Measurements from ENCODE around the gene MMP25.

DNA sequence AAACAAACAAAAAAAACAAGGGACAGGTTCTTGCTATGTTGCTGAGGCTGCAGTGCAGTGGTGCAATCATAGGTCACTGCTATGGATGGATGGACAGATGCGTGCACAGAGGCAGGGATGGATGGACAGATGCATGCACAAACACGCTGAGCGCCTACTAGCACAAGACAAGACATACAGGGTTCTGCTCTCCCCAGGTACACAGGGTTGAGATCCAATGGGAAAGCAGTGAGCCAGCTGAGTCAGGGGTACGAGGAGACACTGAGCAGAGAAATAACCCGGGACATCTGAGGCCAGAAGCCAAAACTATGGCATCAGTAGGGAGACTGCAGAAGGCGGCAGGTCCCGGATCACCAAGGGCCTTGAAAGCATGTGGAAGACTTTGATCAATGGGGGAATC is 25.3 kb downstream of the MMP25 start:
- TF ChIP-seq, protein P1, sequence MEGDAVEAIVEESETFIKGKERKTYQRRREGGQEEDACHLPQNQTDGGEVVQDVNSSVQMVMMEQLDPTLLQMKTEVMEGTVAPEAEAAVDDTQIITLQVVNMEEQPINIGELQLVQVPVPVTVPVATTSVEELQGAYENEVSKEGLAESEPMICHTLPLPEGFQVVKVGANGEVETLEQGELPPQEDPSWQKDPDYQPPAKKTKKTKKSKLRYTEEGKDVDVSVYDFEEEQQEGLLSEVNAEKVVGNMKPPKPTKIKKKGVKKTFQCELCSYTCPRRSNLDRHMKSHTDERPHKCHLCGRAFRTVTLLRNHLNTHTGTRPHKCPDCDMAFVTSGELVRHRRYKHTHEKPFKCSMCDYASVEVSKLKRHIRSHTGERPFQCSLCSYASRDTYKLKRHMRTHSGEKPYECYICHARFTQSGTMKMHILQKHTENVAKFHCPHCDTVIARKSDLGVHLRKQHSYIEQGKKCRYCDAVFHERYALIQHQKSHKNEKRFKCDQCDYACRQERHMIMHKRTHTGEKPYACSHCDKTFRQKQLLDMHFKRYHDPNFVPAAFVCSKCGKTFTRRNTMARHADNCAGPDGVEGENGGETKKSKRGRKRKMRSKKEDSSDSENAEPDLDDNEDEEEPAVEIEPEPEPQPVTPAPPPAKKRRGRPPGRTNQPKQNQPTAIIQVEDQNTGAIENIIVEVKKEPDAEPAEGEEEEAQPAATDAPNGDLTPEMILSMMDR (IDR thresholded peaks at IDR 0.05; ENCODE audit: insufficient read depth, low read depth, low read length): no peak
- no peak for TF ChIP-seq EZH2 (IDR thresholded peaks at IDR 0.05; ENCODE audit: insufficient read depth, low read length)
